ENCODE measurements around the gene STPG4.

DNA sequence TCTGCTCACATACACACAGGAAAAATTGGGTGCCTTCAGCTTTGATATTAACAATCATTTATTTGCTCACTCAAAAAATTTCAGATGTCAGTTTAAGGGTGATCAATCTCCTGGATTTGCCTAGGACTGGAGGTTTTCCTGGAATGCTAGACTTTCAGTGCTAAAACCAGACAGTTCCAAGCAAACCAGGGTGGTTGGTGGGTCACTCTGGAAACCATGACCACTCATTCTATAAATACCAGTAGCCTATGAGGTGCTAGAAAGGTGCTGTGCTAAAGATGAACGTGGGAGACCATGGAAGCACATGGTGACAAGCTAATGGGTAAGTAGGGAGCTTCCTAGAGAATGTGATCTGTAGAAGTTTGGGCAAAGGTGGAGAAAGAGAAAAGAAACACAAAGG, 25.4 kb upstream of the STPG4 start:
- TF ChIP-seq, protein P1, sequence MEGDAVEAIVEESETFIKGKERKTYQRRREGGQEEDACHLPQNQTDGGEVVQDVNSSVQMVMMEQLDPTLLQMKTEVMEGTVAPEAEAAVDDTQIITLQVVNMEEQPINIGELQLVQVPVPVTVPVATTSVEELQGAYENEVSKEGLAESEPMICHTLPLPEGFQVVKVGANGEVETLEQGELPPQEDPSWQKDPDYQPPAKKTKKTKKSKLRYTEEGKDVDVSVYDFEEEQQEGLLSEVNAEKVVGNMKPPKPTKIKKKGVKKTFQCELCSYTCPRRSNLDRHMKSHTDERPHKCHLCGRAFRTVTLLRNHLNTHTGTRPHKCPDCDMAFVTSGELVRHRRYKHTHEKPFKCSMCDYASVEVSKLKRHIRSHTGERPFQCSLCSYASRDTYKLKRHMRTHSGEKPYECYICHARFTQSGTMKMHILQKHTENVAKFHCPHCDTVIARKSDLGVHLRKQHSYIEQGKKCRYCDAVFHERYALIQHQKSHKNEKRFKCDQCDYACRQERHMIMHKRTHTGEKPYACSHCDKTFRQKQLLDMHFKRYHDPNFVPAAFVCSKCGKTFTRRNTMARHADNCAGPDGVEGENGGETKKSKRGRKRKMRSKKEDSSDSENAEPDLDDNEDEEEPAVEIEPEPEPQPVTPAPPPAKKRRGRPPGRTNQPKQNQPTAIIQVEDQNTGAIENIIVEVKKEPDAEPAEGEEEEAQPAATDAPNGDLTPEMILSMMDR (IDR thresholded peaks at IDR 0.05; ENCODE audit: low read length) = no peak
- no peak for TF ChIP-seq EZH2 (optimal IDR thresholded peaks at IDR 0.05; ENCODE audit: low read depth, low read length)

Data from MM.1S (cell line).